Activated CD4-positive, alpha-beta T cell treated with anti-CD3 and anti-CD28 coated beads for 48 hours (primary cell): ENCODE measurements around the gene RELN.
"Not testable (repeated sequence)": the region's sequence is repeated elsewhere in the genome, so short reads cannot be mapped to it uniquely, and the experiment has no call there.

Experiments
- DNase-seq: peaks from one replicate; pipeline ENCODE4 v3.0.0-alpha.2; 2020

RELN gene

GRCh38 chr7:103940382-103941268 is 48.8 kb downstream of the RELN start:
- DNase-seq, result no peak

GRCh38 chr7:103937680-103938079 is 51.8 kb downstream of the RELN start:
- no peak for DNase-seq

- DNase-seq, result no peak
Observed at GRCh38 chr7:103936558-103936957, 52.9 kb downstream of the RELN start.

GRCh38 chr7:103934508-103934907 is 55.0 kb downstream of the RELN start:
- DNase-seq, result no peak

- DNase-seq, result no peak
Observed at GRCh38 chr7:103932389-103932788, 57.1 kb downstream of the RELN start.

GRCh38 chr7:103929901-103930311 is 59.6 kb downstream of the RELN start:
- no peak for DNase-seq

- DNase-seq, result no peak
Observed at GRCh38 chr7:103928581-103928980, 60.9 kb downstream of the RELN start.

GRCh38 chr7:103924184-103924583 is 65.3 kb downstream of the RELN start:
- DNase-seq, result no peak

GRCh38 chr7:103922407-103922806 is 67.1 kb downstream of the RELN start:
- DNase-seq, result no peak

- DNase-seq, result no peak
Observed at GRCh38 chr7:103921692-103922091, 67.8 kb downstream of the RELN start.

GRCh38 chr7:103919272-103919868 is 70.1 kb downstream of the RELN start:
- DNase-seq, result no peak

- no peak for DNase-seq
Observed at GRCh38 chr7:103918631-103919271, 70.7 kb downstream of the RELN start.

- peak; percentile 4 for DNase-seq
Observed at GRCh38 chr7:103915680-103916357, 73.6 kb downstream of the RELN start.

GRCh38 chr7:103914147-103914899 is 75.1 kb downstream of the RELN start:
- DNase-seq, result no peak

- no peak for DNase-seq
Observed at GRCh38 chr7:103912891-103913605, 76.4 kb downstream of the RELN start.

- DNase-seq, result not testable (repeated sequence)
Observed at GRCh38 chr7:103911015-103911414, 78.4 kb downstream of the RELN start.

GRCh38 chr7:103905997-103906396 is 83.5 kb downstream of the RELN start:
- no peak for DNase-seq

GRCh38 chr7:103902917-103903316 is 86.5 kb downstream of the RELN start:
- no peak for DNase-seq

- not testable (repeated sequence) for DNase-seq
Observed at GRCh38 chr7:103896826-103897225, 92.6 kb downstream of the RELN start.

- no peak for DNase-seq
Observed at GRCh38 chr7:103894656-103895596, 94.5 kb downstream of the RELN start.

GRCh38 chr7:103893350-103893749 is 96.1 kb downstream of the RELN start:
- no peak for DNase-seq
